Erythroblast (primary cell): ENCODE results near the gene SPP1.

Source experiments
- GATA1 ChIP-seq: IDR thresholded peaks from 2 replicates; pipeline ENCODE4 v1.6.1; 2011; ENCODE audit warnings: low read depth, mild to moderate bottlenecking, control low read depth, low read length, moderate library complexity
- POLR2A ChIP-seq: IDR thresholded peaks from 2 replicates; pipeline ENCODE4 v1.6.1; 2011; ENCODE audit warnings: mild to moderate bottlenecking, low read length

DNA sequence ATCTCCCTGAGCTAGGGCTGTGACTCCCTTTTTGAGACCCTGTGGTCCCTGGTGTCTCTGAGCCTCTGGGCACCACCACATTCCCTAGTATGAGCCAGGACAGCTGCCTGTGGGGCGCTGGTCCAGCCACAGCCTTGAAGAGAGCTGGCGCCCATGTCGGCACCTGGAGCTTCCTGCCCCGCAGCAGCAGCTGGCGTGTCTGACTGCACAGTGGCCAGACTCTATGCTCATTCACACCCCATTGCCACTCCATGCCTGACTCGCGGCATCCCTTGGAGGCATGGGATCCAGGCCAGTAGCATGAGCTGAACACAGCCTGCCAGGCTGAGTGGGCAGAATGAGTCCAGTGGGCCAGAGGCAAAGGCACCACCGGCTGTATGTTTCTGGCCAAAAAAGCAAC, 8.3 kb upstream of the SPP1 start:
- no peak for TF ChIP-seq POLR2A
- TF ChIP-seq GATA1, result no peak
